GM21447 (cell line): Measurements from ENCODE around the gene TAF11L8.
"Not testable (repeated sequence)": the region's sequence is repeated elsewhere in the genome, so short reads cannot be mapped to it uniquely, and the experiment has no call there.

Source experiments
- ATAC-seq: cut with Tn5 transposase; IDR thresholded peaks from one replicate; pipeline ENCODE4 v1.9.1; 2021; ENCODE audit not compliant: unreplicated experiment

Gene TAF11L8

GRCh38 chr5:17590860-17591259 lies at the start of gene TAF11L8:
Gene TAF11L8, minus strand, starts transcription at chr5:17590960.
- not testable (repeated sequence) for ATAC-seq

GRCh38 chr5:17634160-17634559 lies 43.4 kb upstream of the TAF11L8 start, which contains the start of gene TAF11L14:
Gene TAF11L14, plus strand, starts transcription at chr5:17634460.
- no peak for ATAC-seq

- not testable (repeated sequence) for ATAC-seq
These were observed 41.0 kb upstream of the TAF11L8 start, which contains the start of gene TAF11L13 for GRCh38 chr5:17631788-17632187. Gene TAF11L13, plus strand, starts transcription at chr5:17632088.

- no peak for ATAC-seq
These were observed 34.9 kb upstream of the TAF11L8 start for GRCh38 chr5:17625686-17626085.

- ATAC-seq = no peak
These were observed 29.9 kb upstream of the TAF11L8 start for GRCh38 chr5:17620627-17621026.

- ATAC-seq = no peak
These were observed 28.6 kb upstream of the TAF11L8 start for GRCh38 chr5:17619354-17619753.

- ATAC-seq = no peak
These were observed 24.3 kb upstream of the TAF11L8 start for GRCh38 chr5:17614872-17615605.

- not testable (repeated sequence) for ATAC-seq
These were observed 19.3 kb upstream of the TAF11L8 start, which contains the start of gene TAF11L12 for GRCh38 chr5:17610092-17610491. Gene TAF11L12, plus strand, starts transcription at chr5:17610392.

- not testable (repeated sequence) for ATAC-seq
These were observed 16.7 kb upstream of the TAF11L8 start for GRCh38 chr5:17607461-17607860.

GRCh38 chr5:17604951-17605350 lies 14.2 kb upstream of the TAF11L8 start:
- no peak for ATAC-seq

- not testable (repeated sequence) for ATAC-seq
These were observed 13.1 kb upstream of the TAF11L8 start, which contains the start of gene TAF11L11 for GRCh38 chr5:17603880-17604279. Gene TAF11L11, plus strand, starts transcription at chr5:17604183.

- ATAC-seq = not testable (repeated sequence)
These were observed 7.0 kb upstream of the TAF11L8 start, which contains the start of gene TAF11L10 for GRCh38 chr5:17597728-17598127. Gene TAF11L10, minus strand, starts transcription at chr5:17597828.

GRCh38 chr5:17594255-17594654 lies 3.5 kb upstream of the TAF11L8 start, which contains the start of gene TAF11L9:
Gene TAF11L9, minus strand, starts transcription at chr5:17594394.
- ATAC-seq = not testable (repeated sequence)

GRCh38 chr5:17585658-17586057 lies 5.1 kb downstream of the TAF11L8 start, which contains the start of gene TAF11L7:
Gene TAF11L7, minus strand, starts transcription at chr5:17585758.
- ATAC-seq = not testable (repeated sequence)
